ENCODE results near the gene NFE2L3. TPM values are rescaled to one million over a fixed set of nuclear protein-coding genes. Genes with fewer than 3 reads are reported as not detected.

Gene NFE2L3
- total RNA-seq, 1 donor from 2014 or later: 4.8 TPM

DNA sequence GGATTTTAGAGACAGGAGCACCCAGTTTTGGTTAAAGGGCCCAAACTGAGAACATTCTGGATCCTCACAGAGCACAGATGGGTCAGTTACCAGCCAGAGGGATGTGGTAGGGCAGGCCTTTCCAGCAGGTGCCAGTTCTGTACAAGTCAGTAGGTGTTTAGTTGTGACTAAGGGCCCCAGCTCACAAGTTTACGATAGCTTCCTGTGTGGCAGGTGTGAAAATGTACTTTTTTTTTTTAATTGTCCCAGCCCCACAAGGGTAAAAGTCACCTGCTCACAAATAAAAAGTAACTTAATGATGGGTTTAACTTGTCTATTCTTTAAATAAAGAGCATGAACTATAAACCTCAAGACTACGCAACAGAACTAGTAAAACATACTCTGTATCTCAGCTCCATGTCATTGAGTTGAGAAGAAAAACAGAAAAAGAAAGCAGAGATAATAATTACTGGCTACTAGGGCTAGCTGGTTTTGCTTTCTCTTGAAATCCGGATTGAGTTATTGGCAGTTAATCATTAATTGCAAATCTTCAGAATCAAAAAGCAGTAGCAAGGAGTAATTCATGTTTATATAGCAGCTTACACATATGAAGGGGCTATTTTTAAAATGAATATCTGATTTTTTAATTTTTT, 15.4 kb downstream of the NFE2L3 start:
- Histone ChIP-seq H3K36me3 (no peaks in the 10 kb centered on the region), H3K4me1 (no peaks in the 10 kb centered on the region), H3K27me3 (ENCODE audit: low read depth) (no peaks in the 10 kb centered on the region), H3K4me3 (no peak overlapping the region), H3K27ac (no peak overlapping the region), H3K9me3 (no peaks in the 10 kb centered on the region)
- ATAC-seq (peak in 1 of 2 donors; percentile 57), DNase-seq (no peak)
- intact Hi-C loops (cut with DNase I): no loop called here
- TF ChIP-seq CTCF (IDR thresholded peaks at IDR 0.05): no peak

GRCh38 chr7:26168458-26169023, 16.5 kb downstream of the NFE2L3 start:
- no peak for TF ChIP-seq CTCF (IDR thresholded peaks at IDR 0.05)
- Histone ChIP-seq H3K27me3 (ENCODE audit: low read depth) (no peaks in the 10 kb centered on the region), H3K4me3 (no peak overlapping the region), H3K4me1 (no peaks in the 10 kb centered on the region), H3K9me3 (no peaks in the 10 kb centered on the region), H3K36me3 (no peaks in the 10 kb centered on the region), H3K27ac (no peak overlapping the region)
- DNase-seq (no peak), ATAC-seq (no peak)
- intact Hi-C loops (cut with DNase I): no loop called here

- Histone ChIP-seq H3K9me3 (no peaks in the 10 kb centered on the region), H3K4me3 (no peak overlapping the region), H3K4me1 (no peaks in the 10 kb centered on the region), H3K36me3 (no peaks in the 10 kb centered on the region), H3K27me3 (ENCODE audit: low read depth) (no peaks in the 10 kb centered on the region), H3K27ac (no peak overlapping the region)
- no peak for ATAC-seq
- no peak for TF ChIP-seq CTCF (IDR thresholded peaks at IDR 0.05)
- no peak for DNase-seq
- intact Hi-C loops (cut with DNase I): no loop called here
These were observed 17.3 kb downstream of the NFE2L3 start for GRCh38 chr7:26169271-26169670.

- Histone ChIP-seq H3K9me3 (no peaks in the 10 kb centered on the region), H3K4me3 (no peak overlapping the region), H3K27ac (no peak overlapping the region), H3K36me3 (no peaks in the 10 kb centered on the region), H3K27me3 (ENCODE audit: low read depth) (no peaks in the 10 kb centered on the region), H3K4me1 (no peaks in the 10 kb centered on the region)
- no peak for DNase-seq
- peak; percentile 57 to 65 for ATAC-seq
- TF ChIP-seq CTCF (IDR thresholded peaks at IDR 0.05): no peak
- intact Hi-C loops (cut with DNase I): no loop called here
These were observed 18.7 kb downstream of the NFE2L3 start for GRCh38 chr7:26170663-26171062.

DNA sequence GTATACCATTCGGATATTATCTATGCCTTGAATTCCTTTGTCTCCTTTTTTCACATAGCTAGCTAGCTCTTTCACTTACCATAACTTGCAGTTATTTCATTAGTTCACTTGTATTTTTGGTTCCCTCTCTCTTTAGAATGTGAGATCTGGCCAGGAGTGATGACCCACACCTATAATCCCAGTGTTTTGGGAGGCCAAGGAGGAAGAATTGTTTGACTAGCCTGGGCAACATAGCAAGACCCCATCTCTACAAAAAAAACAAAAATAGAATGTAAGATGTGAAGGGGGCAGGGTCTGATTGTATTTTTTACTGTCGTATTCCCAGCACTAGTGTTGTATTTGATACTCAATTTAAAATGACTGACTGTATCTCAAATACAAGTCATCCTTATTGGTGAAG, 19.6 kb downstream of the NFE2L3 start:
- TF ChIP-seq CTCF (IDR thresholded peaks at IDR 0.05): no peak
- no peak for ATAC-seq

More for the DNA sequence above, 19.6 kb downstream of the NFE2L3 start:
- intact Hi-C loops (cut with DNase I): no loop called here
- no peak overlapping the region for H3K27ac ChIP-seq
- no peaks in the 10 kb centered on the region for H3K36me3 ChIP-seq
- no peak overlapping the region for H3K4me3 ChIP-seq
- H3K9me3 ChIP-seq: no peaks in the 10 kb centered on the region
- H3K27me3 ChIP-seq (ENCODE audit: low read depth): no peaks in the 10 kb centered on the region
- DNase-seq: no peak
- no peaks in the 10 kb centered on the region for H3K4me1 ChIP-seq
